WI38 (cell line): ENCODE data around the gene TMBIM6.

ENCODE experiments used
- H3K4me3 ChIP-seq: 2 replicates; pipeline ENCODE4 v1.5.1; 2011; ENCODE audit warnings: low read depth, mild to moderate bottlenecking, control low read depth, low read length
- CTCF ChIP-seq: IDR thresholded peaks from 2 replicates; pipeline ENCODE4 v1.5.1; 2012; ENCODE audit warnings: low read depth, mild to moderate bottlenecking, control low read depth, low read length

Gene TMBIM6

GRCh38 chr12:49801141-49802063 is 60.0 kb downstream of the TMBIM6 start:
- no peak overlapping the region for H3K4me3 ChIP-seq
- no peak for TF ChIP-seq CTCF

GRCh38 chr12:49803693-49804450 is 62.5 kb downstream of the TMBIM6 start:
- TF ChIP-seq CTCF: no peak
- H3K4me3 ChIP-seq: no peak overlapping the region

- TF ChIP-seq CTCF: no peak
- no peak overlapping the region for H3K4me3 ChIP-seq
These were observed 63.5 kb downstream of the TMBIM6 start for GRCh38 chr12:49804821-49805220.

- H3K4me3 ChIP-seq: no peak overlapping the region
- no peak for TF ChIP-seq CTCF
These were observed 64.1 kb downstream of the TMBIM6 start for GRCh38 chr12:49805409-49805808.

- no peak overlapping the region for H3K4me3 ChIP-seq
- no peak for TF ChIP-seq CTCF
These were observed 65.0 kb downstream of the TMBIM6 start for GRCh38 chr12:49806321-49806813.

GRCh38 chr12:49806877-49807276 is 65.5 kb downstream of the TMBIM6 start:
- TF ChIP-seq CTCF: no peak
- no peak overlapping the region for H3K4me3 ChIP-seq
